GM10266 (cell line): ENCODE measurements around the gene ITPKB.

ENCODE experiments used
- DNase-seq: peaks from one replicate; pipeline ENCODE4 v3.0.0; 2012; ENCODE audit errors: extremely low spot score
- CTCF ChIP-seq: IDR thresholded peaks from 2 replicates; pipeline ENCODE4 v1.5.1; 2012; ENCODE audit warnings: mild to moderate bottlenecking, low read depth; ENCODE audit not compliant: control insufficient read depth, insufficient read depth; ENCODE audit errors: missing control alignments

ITPKB gene

GRCh38 chr1:226638001-226638601 is 101.0 kb downstream of the ITPKB start:
- DNase-seq = no peak
- no peak for TF ChIP-seq CTCF

DNA sequence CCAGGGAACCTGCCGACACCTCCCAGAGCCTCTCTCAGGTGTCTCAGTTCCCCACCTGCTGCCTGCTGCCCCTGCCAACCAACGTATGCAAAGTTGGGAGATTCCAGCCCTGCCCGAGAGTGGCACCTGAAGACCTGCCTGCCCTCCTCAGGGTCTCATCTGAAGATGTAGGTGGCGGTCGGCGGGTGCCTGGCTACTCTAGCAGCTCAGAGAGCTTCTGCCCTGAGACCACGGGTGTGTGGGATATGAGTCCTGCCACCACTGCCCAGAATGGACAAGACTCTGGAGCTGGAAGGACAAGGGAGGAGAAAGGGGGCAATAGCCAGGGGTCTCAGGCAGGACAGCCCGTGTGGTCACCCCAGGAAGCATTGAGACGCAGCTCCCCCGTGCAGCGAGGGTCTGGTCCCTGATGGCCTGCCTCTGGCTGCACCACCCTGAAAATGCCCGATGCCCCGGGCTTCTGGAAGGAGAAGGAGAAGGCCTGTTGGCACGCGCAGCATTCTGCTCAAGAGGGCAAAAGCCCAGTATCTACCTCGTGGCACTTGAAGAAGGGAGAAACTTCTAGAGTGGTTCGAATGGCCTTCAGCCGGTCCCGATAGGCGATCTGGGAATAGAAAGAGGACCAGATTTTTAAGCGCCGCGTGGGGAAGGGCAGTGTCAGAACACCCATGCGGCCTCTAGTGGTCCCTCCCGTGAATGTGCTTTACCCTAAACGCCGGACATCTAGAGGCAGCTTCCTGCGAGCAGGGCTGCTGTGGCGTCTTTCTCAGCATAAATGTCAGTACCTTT is 101.7 kb downstream of the ITPKB start:
- TF ChIP-seq CTCF = no peak
- no peak for DNase-seq

DNA sequence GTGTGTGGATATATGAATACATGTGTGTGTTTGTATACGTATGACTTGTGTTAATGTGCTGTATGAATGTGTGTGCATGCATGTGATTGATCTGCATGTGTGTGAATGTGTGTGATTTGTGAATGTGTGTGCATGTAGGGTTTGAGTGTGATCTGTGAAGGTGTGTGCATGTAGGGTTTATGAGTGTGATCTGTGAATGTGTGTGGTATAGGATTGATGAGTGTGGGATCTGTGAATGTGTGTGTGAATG is 102.3 kb downstream of the ITPKB start:
- no peak for DNase-seq

GRCh38 chr1:226635456-226635941 is 103.6 kb downstream of the ITPKB start:
- TF ChIP-seq CTCF = no peak
- no peak for DNase-seq

More for the DNA sequence above, 102.3 kb downstream of the ITPKB start:
- no peak for TF ChIP-seq CTCF

DNA sequence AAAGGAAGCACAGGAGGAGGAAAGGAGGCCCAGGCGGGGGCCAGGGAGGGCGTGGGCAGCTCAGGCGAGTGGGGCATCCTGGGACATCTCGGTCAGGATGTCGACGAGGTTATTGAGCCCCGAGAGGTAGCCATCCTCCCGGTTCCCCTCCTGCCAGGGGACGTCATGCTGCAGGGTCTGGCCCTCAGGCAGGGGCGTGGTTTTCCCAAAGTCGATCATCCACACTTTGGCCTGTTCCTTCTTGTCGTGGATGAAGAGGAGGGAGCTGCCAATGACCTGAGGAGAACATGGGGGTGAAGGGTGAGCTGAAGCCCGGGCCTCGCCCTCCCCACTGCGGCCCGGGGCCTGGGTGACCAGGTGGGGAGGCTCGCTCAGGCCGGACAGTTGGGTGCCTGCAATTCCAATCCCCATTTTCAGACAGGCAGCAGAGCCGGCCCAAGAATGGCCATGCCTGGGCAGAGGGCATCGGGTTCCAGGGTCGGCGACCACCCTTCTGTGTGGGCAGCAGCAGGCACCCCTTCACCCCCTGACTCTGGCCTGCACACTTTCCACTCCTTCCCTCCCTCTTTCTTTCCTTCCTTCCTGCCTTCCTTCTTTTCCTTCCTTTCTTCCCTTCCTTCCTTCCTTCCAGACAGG is 104.4 kb downstream of the ITPKB start:
- no peak for DNase-seq
- no peak for TF ChIP-seq CTCF

DNA sequence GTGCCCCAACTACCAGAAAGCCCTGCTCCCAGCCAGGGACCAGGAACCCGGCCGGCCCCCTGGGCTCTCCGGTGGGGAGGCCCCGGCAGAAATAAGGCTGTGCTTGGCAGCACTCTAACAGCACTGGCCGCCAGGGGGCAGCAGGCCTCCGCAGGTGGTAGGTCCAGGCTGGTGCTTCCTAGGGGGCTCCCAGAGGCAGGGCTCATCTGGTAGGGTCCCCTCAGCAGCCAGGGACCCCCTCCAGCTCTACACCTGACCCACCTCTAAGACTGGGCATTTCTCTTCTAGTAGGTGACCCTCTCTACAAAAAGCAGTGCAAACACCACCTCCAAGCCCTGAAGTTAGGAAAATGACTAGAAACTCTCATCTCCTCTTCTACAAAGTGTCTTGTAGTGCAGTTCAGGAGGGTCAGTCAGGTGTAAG is 104.9 kb downstream of the ITPKB start:
- TF ChIP-seq CTCF = peak; percentile 93
- peak; percentile 79 for DNase-seq
